Measurements from ENCODE around the gene TMEM39B.
"Not testable (repeated sequence)": the region's sequence is repeated elsewhere in the genome, so short reads cannot be mapped to it uniquely, and the experiment has no call there.

Gene TMEM39B

DNA sequence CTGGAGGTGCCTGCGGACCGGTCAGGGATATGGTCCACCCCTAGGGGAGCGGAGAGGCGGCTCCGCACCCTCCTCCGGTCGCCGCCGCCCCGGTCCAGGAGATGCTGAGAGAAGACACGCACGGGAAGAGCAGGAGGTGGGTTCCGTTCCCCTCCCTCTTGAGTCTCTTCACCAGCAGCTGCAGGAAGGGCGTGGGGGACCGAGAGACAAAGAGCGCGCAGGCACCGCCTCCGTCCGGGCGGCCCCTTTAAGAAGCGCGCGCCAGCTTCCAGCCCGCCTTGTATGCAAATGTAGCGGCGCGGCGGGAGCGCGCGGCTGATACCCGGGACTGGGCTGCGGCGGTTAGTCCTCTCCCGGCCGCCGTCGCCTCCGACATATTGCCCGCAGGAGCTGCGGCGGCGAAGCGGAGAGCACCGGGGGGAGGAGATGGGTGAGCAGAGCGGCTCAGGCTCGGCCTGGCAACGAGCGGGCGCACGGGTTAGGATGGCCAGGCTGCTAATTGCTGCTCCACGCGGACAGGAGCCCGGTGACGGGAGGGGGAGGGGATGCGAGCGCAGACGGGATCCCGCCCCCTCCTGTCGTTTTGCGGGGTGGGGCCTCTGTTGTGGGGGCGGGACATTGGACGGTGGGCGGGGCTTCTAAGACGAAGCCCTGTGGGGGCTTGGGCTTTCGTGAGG is at the start of gene TMEM39B:
Gene TMEM39B, plus strand, starts transcription at position 318 of the 677 bp plus-strand sequence. Its CDS starts 109 bp downstream, at position 427.
- DNase-seq: peak; percentile 92

DNA sequence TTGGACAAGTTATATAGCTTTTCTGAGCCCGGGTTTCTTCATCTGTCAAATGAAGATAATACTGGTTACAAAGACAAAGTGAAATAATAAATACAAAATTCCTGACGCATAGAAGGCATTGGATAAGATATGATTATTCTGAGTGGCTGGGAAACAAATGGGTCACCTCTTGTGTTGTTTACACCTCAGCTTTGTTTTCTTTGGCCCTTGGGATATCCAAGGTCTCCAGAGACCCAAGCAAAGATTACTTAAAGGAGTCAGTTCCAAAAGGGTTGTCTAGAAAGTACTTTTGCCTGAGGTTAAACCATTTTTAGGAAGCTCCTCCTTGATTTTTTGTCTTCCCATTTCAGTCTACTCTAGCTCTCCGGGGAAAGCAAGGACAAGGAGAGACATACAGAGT is 49.4 kb upstream of the TMEM39B start:
- no peak for DNase-seq

DNA sequence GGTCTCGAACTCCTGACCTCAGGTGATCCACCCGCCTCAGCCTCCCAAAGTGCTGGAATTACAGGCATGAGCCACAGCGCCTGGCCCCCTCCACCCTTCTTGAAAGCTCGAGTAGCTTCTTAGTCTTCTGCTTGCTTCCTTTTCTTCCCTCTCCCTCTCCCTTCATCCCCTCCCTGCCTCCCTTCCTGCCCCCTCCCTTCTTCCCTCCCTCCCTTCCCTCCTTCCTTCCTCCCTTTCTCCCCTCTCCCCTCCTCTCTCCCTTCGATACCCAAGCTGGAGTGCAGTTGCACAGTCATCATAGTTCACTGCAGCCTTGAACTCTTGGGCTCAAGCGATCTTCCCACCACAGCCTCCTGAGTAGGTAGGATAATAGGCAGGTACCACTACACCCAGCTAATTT is 47.2 kb upstream of the TMEM39B start:
- DNase-seq: no peak

DNA sequence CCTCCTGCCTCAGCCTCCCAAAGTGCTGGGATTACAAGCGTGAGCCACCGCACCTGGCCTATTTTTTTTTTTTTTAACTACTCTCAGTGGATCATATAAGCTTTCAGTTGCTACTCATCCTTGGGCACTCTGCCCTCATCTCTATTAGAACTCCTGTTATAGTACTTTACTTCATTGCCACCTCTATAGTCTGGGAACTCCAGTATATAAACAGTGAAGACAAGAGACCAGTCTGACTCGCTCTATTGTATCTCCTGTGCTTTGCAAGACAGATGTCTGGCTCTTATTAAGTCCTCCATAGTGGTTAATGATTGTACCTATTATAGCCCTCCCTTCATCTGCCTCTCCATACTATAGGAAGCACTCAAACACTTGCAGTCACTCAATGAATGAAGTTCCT is 44.0 kb upstream of the TMEM39B start:
- DNase-seq: no peak

DNA sequence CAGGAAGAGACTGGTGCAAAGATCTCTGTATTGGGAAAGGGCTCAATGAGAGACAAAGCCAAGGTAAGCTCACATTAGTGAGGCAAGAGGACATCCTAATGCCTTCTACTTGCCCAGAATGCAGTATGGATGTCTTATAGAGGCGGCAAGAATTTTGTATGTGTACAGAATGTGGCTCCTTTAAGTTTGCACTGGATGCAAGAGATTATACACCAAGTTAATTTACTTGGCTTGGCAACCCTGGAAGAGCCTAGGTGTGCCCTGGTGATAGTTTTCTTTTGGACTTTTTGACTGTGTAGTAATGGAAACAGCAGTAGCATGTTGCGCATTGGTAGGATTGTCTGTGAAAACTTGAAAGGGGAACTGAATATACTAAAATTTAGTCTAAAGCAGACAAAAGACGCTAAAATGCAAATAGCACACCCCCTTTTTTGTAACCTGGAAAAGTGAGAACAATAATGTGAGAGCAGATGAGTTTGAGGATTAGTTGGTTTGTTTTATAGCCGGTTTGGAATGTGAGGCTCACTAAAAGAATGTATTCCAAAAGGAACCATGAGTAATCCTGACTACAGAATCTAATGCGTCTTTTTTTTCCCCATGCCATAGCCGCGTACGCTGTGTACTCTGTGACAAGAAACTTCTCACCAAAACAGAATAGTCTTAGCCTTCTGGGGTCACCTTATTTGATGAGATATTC is 41.0 kb upstream of the TMEM39B start:
- DNase-seq: no peak

DNA sequence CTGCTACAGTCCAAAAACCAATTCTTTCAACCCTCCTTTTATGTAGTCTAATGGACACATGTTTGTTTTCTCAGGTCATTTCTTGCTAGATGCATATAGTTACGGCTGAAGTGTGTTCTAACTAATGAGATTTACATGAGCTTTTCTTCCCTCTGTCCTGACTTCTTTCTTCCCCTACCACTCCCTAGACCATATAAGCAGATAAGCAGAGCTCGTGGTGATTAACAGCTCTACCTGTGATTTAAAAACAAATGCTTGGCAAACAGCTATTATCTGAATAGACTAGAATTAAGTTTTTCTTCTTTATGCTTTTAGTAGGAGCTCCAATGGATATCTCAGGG is 40.5 kb upstream of the TMEM39B start:
- DNase-seq: no peak

DNA sequence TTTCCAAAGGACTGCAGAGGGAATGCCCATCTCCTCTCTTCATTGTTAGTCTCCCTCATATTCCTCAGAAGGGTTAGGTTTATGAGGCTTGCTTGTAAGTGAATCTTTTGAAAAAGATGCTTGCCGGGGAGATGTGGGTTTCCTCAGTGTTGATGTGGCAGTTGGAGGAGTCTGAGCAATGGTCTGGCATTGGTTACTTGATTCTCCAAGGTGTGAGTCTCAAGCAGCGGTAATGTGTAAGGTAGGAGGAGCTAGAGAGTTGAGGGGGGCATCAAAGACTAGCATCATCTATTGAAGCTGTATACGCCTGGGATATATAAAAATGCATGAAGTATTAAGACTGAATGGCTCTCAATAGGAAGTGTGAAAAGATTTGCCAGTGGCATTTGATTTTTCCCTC is 37.6 kb upstream of the TMEM39B start:
- no peak for DNase-seq

DNA sequence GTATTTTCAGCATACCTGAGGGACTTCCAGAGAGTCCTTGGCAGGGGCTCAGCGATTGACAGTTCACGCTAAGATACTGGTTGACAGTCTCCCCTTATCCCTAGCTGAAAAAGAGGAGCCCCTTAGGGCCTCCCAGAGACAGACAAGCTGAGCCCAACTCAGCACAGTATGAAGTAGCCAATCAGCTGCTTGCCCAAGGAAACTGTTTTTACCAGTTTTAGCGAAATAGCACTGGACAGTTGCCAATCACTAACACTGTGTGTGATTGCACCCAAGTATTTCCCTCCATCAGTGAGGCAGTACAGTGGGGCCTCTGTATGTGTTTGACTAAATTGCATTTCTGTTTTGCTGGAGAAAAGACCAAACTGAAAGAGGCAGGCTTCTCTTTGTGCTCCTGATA is 32.0 kb upstream of the TMEM39B start:
- DNase-seq: no peak

DNA sequence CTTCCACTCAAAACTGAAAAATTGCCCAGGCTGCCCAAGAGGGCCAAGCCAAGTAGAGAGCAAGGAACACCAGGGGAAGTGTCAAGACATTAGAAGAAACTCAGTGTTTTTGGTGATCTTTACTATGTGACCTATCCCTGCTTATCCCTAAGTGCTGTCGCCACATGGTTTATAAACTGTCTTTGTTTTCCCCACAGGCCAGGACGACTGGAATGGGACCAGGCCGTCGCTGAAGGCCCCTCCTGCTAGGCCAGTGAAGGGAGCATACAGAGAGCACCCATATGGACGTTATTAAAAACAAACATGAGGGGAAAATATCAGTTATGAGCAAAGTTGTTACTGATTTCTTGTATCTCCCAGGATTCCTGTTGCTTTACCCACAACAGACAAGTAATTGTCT is 30.4 kb upstream of the TMEM39B start:
- no peak for DNase-seq

DNA sequence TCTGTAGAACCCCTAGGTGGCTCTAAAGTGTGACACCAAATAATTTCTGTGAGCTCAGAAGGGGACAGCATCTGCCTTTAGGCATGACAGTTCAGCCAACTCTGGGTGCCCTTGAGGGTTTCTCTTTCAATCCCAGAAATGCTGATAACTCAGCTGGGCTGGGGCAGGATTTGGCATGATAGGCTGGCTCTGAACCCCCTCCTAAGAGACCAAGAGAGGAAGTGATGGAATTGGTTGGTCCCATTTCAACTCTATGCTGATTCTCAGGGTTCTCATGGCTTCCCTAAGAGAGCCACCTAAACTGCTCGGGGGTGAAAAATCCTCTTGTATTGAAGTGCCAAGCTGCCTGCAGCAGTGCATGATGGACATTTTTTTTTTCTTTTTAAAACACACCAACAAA is 28.5 kb upstream of the TMEM39B start:
- DNase-seq: no peak

DNA sequence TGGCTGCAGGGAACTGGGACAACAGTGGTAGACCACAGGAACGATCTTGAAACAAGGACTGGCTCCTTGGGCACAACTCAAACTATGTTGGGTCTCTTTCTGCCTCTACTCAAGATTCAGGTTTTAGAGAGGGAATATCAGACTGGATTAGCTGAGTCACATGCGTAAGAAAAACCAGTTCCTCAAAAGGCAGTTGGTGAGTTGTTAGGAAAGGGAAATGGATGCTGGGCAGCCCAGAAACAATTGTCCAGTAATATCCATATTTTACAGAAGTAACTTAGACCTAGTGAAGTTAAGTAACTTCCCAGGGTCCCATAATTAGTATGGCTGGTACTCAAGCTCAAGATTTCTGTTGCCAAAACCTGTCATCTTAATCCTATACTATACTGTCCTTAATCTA is 27.0 kb upstream of the TMEM39B start:
- no peak for DNase-seq

DNA sequence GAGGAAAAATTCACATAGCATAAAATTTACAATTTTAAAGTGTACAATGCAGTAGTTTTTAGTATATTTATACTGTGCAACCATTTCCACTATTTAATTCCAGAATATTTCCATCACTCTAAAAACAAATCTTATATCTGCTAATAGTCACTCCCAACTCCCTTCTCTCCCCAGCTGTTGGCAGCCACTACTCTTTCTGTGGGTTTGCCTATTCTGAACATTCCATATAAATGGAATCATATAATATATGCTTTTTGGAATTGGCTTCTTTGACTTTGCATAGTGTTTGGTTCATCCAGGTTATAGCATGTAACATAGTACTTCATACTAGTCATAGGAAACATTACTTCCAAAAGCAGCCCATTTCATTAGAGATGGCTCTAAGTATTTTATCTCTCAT is 25.0 kb upstream of the TMEM39B start:
- no peak for DNase-seq

DNA sequence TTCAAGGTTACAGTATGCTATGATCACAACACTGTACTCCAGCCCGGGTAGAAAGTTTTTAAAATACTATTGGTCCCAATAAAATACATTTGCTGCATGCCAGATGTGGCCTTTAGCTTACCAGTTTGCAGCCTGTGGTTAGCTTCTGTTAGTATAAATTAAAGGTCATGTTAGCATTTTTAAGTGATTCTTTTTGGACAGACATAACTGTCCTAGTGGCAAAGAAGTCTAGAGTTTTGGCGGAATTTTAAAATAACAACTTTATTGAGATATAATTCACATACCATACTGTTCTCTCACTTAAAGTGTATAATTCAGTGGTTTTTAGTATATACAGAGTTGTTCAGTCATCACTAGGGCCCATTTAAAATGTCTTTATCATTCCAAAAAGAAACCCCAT is 24.3 kb upstream of the TMEM39B start:
- no peak for DNase-seq

DNA sequence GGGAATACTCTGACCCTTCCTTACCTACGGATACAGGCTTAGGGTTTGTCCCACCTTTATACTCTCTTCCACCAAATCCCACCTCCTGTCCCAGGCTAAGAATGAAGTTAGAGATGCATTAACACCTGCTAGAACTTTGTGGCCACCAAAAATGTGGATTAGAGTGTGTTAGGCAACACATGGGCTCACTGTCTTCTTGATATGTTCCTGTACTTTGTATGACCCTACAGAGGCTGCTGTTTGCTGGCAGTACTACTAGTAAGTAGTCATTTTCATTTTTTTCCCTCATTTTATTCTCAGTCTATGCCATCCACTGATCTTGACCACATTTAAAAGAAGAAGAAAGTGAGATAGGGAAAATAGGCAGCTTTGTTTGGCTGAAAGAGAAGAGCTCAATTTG is 21.0 kb upstream of the TMEM39B start:
- no peak for DNase-seq

DNA sequence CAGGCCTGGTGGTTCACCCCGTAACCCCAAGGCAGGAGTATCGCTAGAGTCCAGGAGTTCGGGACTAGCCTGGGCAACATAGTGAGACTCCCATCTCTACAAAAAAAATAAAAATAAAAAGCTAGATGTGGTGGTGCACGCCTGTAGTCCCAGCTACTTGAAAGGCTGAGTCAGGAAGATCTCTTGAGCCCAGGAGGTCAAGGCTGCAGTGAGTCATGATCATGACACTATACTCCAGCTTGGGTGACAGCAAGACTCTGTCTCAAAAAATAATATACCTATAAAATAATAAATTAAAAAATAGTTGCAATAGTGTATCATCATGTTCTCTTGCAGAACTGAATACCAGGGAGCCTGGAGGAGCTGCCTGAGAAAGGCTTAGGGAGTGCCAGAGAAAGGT is 19.9 kb upstream of the TMEM39B start:
- no peak for DNase-seq

DNA sequence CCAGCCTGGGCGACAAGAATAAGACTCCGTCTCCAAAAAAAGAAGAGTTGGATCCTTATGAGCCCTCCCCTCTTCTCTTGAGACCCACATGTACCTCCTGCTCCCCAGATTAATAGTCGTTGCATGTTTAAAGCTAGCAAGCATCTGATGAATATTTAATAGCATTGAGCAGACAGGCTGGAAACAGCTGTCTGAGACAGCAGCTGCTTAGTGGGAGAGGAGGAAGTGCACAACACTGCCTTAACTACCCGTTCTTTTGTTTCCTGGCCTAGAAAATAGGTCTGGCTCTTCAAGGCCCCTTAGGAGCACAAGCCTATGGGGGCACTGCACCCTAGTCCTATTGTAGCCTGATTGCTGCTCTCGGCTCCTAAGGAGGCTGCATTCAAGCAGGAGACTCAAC is 17.3 kb upstream of the TMEM39B start:
- DNase-seq: no peak

DNA sequence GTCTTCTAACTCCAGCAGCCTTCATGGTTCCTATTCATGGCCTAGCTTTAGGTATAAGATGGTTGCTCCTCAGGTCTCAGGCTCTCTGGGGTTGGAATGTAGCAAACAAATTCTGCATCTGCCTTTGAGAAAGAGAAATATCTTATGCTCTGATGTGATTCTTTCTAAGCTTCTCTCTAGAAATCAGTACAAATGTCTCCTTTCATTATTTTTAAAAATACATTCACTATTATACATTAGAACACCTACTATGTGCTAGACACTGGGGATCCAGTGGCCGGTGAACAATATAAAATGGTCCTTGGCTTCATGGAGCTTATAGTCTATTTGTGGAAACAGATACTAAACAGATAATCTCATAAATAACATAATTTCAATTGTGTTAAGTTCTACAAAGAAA is 16.1 kb upstream of the TMEM39B start:
- DNase-seq: no peak

DNA sequence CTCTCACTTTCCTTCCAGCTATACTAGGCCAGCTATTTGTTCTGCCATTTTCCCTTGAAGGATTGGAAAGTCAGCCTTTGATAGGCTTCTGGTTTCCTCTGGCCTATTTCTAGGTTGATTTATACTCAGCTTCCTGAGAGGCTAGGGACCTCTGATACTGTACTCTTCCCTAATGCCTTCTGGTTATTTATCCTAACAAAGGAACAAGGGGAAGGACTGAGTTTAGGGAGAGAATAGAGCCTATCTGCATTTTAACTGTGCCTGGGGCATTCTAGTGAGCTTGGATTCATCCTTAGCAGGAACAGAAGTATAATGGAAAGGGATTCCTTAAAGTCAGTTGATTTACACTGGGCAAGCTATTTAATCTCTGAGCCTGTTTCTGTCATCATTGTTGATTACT is 11.8 kb upstream of the TMEM39B start:
- no peak for DNase-seq

DNA sequence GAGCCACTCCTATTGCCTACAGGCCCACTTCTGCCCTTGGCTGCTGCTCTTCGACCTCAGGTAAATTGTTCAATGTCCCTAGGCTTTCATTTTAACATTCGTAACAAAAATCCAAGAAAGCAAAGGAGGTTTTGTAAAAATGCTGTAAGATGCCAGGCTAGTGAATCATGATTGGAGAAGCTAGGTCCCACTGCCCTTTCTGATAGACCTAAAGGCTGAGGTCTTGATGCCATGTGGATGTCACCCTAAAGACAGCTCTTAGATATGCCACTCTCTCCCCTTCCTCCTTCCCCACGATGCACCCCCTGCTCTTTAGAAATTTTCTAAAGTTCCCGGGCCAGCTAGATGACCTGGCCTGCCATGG is 9.9 kb upstream of the TMEM39B start:
- DNase-seq: no peak

DNA sequence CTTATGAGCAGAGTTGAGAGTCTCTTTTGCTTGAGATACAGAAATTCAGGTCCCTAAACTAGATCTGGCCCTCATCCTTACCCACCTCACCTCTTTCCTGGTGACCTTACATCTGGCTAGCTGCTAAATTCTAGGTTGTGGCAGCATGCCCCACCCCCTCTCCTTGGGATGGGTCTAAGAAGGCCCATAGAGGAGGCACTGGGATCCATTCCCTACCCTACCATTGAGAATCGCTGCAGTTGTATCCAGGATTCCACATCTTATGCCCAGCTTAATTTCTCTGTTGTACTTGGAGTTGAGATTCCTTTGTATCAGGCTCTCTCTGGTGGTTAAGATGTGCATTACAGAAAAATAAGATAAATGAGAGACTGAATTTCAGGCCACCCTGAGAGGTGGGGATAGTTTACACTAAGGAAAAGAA is 9.5 kb upstream of the TMEM39B start:
- no peak for DNase-seq

DNA sequence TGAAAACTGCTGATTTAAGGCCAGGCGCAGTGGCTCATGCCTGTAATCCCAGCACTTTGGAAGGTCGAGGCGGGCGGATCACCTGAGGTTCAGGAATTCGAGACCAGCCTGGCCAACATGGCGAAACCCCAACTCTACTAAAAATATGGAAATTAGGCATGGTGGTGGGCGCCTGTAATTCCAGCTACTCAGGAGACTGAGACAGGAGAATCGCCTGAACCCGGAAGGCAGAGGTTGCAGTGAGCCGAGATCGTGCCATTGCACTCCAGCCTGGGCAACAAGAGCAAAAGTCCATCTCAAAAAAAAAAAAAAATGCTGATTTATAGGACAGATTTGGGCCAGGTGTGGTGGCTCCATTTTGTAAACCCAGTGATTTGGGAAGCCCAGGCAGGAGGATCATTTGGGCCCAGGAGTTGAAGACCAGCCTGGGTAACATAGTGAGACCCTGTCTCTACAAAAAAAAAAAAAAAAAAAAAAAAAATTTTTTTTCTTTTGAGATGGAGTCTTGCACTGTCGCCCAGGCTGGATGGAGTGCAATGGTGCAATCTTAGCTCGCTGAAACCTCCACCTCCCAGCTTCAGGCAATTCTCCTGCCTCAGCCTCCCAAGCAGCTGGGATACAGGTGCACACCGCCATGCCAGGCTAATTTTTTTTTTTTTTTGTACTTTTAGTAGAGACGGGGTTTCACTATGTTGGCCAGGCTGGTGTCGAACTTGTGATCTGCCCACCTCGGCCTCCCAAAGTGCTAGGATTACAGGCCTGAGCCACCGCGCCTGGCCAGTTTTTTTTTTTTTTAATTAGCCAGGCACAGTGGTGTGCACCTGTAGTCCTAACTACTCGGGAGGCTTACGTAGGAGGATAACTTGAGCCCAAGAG is 6.9 kb upstream of the TMEM39B start:
- DNase-seq: not testable (repeated sequence)

DNA sequence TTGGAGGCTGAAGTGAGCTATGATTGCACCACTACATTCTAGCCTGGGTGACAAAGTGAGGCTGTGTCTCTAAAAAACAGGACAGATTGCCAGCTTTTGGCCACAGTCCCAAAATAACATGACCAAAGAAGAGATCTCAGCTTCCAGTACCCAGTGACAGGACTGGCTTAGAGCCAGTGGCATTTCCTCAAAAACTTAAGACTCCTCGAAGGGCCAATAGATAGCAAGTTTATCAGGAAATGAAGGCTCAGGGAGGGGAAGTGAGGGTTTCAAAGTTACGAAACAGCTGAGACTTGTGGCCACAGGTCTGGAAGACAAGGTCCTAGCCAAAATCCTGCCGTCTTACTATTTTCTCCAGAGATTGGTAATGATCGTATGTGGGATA is 6.3 kb upstream of the TMEM39B start:
- DNase-seq: no peak

DNA sequence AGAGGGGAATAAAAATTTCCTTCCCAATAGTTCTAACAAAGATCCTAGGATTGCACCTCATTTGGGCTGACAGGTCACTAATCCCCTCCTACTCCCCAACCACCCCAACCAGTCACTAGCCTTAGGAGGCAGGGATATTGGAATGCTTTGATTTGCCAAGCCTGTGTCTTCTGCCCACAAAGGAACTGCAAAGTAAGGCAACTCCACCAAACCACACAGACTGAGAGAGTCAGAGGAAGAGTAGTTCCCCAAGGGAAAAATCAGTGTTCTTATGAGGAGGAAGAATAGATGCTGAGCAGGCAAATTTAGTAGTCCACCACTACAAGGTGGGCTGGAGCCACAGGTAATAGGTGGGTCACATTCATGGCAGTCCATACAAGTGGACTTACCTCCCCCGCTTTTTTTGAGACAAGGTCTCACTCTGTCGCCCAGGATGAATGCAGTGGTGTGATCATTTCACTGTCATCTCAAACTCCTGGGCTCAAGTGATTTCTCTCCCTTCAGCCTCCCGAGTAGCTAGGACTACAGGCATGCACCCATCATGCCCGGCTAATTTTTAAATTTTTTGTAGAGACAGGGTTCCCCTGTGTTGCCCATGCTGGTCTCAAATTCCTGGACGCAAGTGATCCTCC is 3.7 kb upstream of the TMEM39B start:
- no peak for DNase-seq

Measured in activated effector memory CD4-positive, alpha-beta T cell treated with Interleukin-2 at 50 U/mL for 16 hours (primary cell).